NB4 (cell line): ENCODE results near the gene CHPF.

Experiments
- DNase-seq: peaks from one replicate; pipeline ENCODE4 v3.0.0; 2010; ENCODE audit warnings: low read depth
- H3K4me3 ChIP-seq: one replicate; pipeline ENCODE4 v1.5.1; 2011; ENCODE audit warnings: mild to moderate bottlenecking, low read depth, low read length, moderate library complexity
- MYC ChIP-seq: IDR thresholded peaks from 2 replicates; pipeline ENCODE4 v1.6.1; 2011; ENCODE audit warnings: low read depth, low read length
- POLR2A ChIP-seq: IDR thresholded peaks from 2 replicates; pipeline ENCODE4 v1.6.1; 2011; ENCODE audit warnings: mild to moderate bottlenecking; ENCODE audit not compliant: insufficient read length; ENCODE audit errors: extremely low read depth
- TF ChIP-seq, protein P1 (sequence below): IDR thresholded peaks from 2 replicates; pipeline ENCODE4 v1.6.1; 2011; ENCODE audit warnings: low read depth, low read length
- TF ChIP-seq, protein P2 (sequence below): IDR thresholded peaks from one replicate; pipeline ENCODE4 v1.5.1; 2012; ENCODE audit warnings: low read depth, low read length

The CHPF gene

DNA sequence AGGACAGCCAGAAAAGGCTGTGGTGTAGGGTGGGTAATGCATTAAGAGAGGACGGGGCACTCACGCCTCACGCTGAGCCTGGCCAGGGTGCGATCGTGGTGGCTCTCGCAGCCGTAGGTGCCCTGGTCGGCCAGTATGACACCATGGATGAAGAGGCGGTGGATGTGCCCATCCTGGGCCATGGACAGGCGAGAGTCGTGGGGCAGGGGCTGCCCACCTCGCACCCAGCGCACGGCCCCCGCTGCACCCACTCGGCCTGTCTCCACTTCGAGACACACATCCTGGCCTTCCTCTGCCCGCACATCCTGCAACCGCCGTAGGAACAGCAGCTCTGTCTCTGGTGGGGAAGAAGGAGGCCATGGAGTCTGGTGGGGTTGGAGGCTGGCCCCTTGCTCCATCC is 12.3 kb upstream of the CHPF start:
- no peak overlapping the region for H3K4me3 ChIP-seq
- TF ChIP-seq, protein P1, sequence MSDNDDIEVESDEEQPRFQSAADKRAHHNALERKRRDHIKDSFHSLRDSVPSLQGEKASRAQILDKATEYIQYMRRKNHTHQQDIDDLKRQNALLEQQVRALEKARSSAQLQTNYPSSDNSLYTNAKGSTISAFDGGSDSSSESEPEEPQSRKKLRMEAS: no peak
- no peak for TF ChIP-seq MYC
- TF ChIP-seq POLR2A: no peak
- TF ChIP-seq, protein P2, sequence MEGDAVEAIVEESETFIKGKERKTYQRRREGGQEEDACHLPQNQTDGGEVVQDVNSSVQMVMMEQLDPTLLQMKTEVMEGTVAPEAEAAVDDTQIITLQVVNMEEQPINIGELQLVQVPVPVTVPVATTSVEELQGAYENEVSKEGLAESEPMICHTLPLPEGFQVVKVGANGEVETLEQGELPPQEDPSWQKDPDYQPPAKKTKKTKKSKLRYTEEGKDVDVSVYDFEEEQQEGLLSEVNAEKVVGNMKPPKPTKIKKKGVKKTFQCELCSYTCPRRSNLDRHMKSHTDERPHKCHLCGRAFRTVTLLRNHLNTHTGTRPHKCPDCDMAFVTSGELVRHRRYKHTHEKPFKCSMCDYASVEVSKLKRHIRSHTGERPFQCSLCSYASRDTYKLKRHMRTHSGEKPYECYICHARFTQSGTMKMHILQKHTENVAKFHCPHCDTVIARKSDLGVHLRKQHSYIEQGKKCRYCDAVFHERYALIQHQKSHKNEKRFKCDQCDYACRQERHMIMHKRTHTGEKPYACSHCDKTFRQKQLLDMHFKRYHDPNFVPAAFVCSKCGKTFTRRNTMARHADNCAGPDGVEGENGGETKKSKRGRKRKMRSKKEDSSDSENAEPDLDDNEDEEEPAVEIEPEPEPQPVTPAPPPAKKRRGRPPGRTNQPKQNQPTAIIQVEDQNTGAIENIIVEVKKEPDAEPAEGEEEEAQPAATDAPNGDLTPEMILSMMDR: no peak
- DNase-seq: no peak

DNA sequence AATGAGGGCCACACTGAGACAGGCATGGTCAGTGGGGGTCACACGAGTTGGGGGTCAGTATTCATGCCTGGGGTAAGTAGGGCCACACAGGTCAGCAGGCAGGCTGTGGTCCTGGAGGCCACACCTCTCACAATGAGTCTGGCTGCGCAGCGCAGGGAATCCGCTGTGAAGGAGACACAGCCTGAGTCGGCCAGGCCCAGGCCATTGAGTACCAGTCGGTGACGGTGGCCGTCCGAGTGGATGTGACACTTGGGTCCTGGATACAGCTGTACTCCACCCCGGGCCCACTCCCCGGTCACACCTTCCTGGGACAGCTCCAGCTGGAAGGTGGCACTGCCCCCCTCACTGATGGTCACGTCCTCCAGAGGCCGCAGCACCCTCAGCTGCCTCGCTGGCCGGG is 10.7 kb upstream of the CHPF start:
- DNase-seq: no peak
- no peak overlapping the region for H3K4me3 ChIP-seq
- TF ChIP-seq MYC (no peak), POLR2A (no peak)
- TF ChIP-seq, protein P2: no peak
- TF ChIP-seq, protein P1: no peak

DNA sequence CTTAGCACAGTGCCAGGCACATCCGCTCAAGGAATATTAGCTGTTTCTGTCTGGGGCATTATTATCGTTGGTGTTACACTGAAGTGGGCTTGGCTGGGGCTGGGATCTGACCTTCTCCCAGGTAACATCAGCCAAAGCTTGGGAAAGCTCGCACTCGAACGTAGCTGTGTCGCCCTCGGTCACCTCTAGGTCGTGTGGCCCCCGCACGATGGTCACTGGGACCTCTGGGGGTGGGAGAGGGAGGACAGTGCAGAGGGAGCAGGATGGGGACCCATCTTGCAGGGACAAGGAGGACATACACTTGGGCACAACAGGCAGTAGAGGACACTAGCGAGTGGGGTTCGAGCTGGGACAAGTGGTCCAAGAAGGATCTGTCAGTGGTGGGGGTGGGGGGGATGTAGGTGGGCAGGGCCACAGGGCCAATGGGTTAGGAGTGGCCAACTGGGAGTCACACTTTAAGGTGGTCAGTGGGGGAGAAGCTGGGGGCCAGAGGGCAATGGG is 9.9 kb upstream of the CHPF start:
- TF ChIP-seq, protein P2: no peak
- TF ChIP-seq, protein P1: no peak
- TF ChIP-seq POLR2A: no peak
- no peak for TF ChIP-seq MYC
- no peak for DNase-seq
- no peak overlapping the region for H3K4me3 ChIP-seq

DNA sequence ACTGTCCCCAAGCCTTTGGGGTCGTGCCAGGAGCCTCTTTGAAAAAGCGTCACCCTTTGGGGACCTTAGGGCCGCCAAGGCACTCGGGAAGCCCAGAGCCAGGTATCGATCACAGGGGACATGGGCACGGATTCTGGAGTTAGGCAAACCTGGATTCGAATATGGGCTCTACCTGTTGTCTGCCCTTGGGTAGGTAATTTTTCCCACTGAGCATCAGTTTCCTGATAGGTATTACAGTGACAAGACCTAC is 9.5 kb upstream of the CHPF start:
- TF ChIP-seq, protein P2: no peak
- TF ChIP-seq MYC: no peak
- TF ChIP-seq, protein P1: no peak
- no peak for TF ChIP-seq POLR2A

DNA sequence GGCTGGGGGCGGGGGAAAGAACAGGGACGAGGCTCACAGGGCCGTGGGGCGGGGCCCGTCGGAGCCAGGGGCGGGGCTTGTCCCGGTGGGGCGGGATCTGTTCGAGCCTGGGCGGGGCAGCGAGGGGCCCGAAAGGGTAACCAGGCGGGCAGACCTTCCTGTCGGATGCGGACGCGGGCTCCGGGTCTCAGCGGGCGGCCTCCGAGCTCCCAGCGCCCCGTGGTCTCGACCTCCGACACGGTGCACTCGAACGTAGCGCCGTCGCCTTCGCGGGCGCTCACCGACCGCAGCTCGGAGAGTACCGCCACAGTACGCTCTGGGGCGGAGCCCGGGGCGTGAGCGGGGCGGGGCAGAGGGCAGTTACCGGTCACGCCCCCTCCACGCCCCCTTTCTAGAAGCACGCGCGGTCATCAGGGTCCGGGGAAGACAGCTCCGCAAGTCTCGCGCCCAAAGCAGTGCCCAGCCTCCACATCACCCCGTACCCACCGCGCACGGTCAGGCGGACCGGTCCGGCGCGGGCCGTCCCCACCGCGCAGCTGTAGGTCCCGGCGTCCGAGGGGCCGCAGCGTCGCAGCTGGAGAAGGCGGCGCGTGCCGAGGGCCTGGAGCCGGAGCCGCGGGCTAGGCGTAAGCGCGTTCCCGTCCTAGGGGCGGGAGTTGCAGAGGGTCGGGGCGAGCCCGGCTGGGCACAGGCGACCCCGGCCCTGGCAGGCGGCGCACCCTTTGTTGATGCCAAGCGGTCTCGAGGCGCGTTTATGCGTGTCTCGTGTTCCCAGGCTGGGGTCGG is 9.0 kb upstream of the CHPF start:
- no peak overlapping the region for H3K4me3 ChIP-seq
- TF ChIP-seq POLR2A: no peak
- TF ChIP-seq, protein P1: no peak
- TF ChIP-seq MYC: no peak
- TF ChIP-seq, protein P2: no peak
- DNase-seq: no peak

More for the DNA sequence above, 9.5 kb upstream of the CHPF start:
- no peak overlapping the region for H3K4me3 ChIP-seq
- DNase-seq: no peak
